ENCODE results near the gene TAF15. TPM values are rescaled to one million over a fixed set of nuclear protein-coding genes. Genes with fewer than 3 reads are reported as not detected.

The TAF15 gene
- total and polyA plus RNA-seq, 2 of the 13 experiments (the other 11 are each of a cell fraction or from before 2014, with no cell fraction given): 25.2 to 26.5 TPM

DNA sequence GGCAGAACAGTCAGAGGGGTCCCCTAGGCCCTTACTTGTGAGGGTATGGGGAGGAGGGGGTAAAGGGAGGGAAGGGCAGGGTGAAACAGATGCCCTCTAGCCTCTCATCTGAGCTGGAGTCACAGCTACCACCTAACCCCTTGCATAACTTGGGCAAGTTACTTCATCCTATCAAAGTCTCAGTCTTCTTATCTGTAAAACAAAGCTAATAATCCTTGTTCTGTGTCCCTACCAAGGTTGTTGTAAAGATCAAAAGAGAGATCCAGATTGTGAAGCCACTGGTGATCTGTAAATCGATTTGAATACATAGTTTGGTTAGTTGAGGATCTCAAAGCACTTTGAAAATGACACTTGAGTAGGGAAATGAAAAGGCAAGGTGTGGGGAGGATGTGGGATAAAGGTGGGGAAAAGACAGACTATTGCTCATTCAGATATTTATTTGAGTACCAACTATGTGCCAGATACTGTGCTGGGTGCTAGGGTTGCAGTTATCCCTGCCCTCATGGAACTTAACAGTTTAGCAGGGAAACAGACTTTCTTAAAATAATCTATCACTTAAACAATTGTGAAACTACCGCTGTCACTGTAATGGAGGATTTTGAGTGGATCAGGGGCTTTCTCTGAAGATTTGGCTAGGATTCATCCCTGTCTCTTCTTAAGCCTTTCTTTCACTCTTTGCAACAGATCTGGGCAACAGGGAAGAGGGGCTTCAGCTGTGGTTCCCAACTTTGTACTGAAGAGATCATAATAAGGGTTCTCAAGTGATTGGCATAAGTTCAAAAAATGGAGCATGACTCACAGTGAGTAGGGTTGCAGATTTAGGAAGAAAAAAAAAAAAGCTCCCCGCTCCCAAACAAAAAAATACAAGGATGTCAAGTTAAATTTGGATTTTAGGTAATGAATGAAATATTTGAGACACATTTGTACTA is 56.4 kb downstream of the TAF15 start:
- ChIA-PET CTCF (ENCODE audit: low intra/inter-chr PET ratio, low total read pairs) (no interaction called here), POLR2A (no interaction called here)
- intact Hi-C loops (cut with micrococcal nuclease; ENCODE audit: unreplicated experiment) (no loop called here), in situ Hi-C loops (cut with HindIII; ENCODE audit: extremely low pct_ligation_motif_present, low pct_unique_long_range_greater_than_20kb) (no loop called here)
- Histone ChIP-seq H4K20me1 (ENCODE audit: insufficient read depth, low read length) (no peaks in the 10 kb centered on the region), H3K79me2 (ENCODE audit: insufficient read depth, low read length) (no peaks in the 10 kb centered on the region), H3K4me3 (replicated peaks in 1 of 3; ENCODE audit: insufficient read depth in 1 of 3, low read depth in 2 of 3, low read length in 3 of 3) (no peak overlapping the region), H3K9me3 (ENCODE audit: low read length) (no peaks in the 10 kb centered on the region), H3K27ac (ENCODE audit: extremely low read length, insufficient read depth, low read length) (peak overlapping the region; percentile 45), H3K27me3 (ENCODE audit: control insufficient read depth in 1 of 2, insufficient read depth in 2 of 2, low read length in 2 of 2) (no peaks in the 10 kb centered on the region), H3K4me1 (ENCODE audit: insufficient read depth, low read length) (peaks cover 21% of the 10 kb centered on the region), H2AFZ (ENCODE audit: low read length) (no peak overlapping the region), H3K9ac (ENCODE audit: insufficient read depth, low read depth, low read length) (no peak overlapping the region), H3K4me2 (ENCODE audit: low read depth, low read length) (no peak overlapping the region; the same call in 1 of the 2 replicates), H3K36me3 (replicated peaks in 1 of 2; ENCODE audit: control insufficient read depth in 1 of 2, insufficient read depth in 2 of 2, low read length in 2 of 2) (no peaks in the 10 kb centered on the region)
- ATAC-seq (peak; percentile 57), DNase-seq (ENCODE audit: low spot score) (peak; percentile 27), FAIRE-seq (no peak)
- no TSS peak for BruUV-seq (replicated peaks)
- 57% methylated on average over 3 of the region's 3 CpGs for WGBS (ENCODE audit: low lambda C conversion rate)
- TF ChIP-seq, protein P1, sequence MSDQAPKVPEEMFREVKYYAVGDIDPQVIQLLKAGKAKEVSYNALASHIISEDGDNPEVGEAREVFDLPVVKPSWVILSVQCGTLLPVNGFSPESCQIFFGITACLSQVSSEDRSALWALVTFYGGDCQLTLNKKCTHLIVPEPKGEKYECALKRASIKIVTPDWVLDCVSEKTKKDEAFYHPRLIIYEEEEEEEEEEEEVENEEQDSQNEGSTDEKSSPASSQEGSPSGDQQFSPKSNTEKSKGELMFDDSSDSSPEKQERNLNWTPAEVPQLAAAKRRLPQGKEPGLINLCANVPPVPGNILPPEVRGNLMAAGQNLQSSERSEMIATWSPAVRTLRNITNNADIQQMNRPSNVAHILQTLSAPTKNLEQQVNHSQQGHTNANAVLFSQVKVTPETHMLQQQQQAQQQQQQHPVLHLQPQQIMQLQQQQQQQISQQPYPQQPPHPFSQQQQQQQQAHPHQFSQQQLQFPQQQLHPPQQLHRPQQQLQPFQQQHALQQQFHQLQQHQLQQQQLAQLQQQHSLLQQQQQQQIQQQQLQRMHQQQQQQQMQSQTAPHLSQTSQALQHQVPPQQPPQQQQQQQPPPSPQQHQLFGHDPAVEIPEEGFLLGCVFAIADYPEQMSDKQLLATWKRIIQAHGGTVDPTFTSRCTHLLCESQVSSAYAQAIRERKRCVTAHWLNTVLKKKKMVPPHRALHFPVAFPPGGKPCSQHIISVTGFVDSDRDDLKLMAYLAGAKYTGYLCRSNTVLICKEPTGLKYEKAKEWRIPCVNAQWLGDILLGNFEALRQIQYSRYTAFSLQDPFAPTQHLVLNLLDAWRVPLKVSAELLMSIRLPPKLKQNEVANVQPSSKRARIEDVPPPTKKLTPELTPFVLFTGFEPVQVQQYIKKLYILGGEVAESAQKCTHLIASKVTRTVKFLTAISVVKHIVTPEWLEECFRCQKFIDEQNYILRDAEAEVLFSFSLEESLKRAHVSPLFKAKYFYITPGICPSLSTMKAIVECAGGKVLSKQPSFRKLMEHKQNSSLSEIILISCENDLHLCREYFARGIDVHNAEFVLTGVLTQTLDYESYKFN (CRISPR knock-in tag; conservative IDR thresholded peaks at IDR 0.05): peak; percentile 46; the same call in 1 of the 2 replicates
- TF ChIP-seq RNF2 (conservative IDR thresholded peaks at IDR 0.05; ENCODE audit: low read depth): no peak
- TF ChIP-seq, protein P2, sequence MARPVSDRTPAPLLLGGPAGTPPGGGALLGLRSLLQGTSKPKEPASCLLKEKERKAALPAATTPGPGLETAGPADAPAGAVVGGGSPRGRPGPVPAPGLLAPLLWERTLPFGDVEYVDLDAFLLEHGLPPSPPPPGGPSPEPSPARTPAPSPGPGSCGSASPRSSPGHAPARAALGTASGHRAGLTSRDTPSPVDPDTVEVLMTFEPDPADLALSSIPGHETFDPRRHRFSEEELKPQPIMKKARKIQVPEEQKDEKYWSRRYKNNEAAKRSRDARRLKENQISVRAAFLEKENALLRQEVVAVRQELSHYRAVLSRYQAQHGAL (CRISPR knock-in tag; IDR thresholded peaks at IDR 0.05; ENCODE audit: not compliant biosample characterization): no peak
- no peak for TF ChIP-seq RARG (CRISPR knock-in tag; IDR thresholded peaks at IDR 0.05; ENCODE audit: low read depth)
- TF ChIP-seq HNF4G (IDR thresholded peaks at IDR 0.05; ENCODE audit: borderline replicate concordance, low read depth, low read length): 0 out of 2 replicates have a peak, but pooled peaks have one; percentile 8
- TF ChIP-seq HNF4G (CRISPR knock-in tag; IDR thresholded peaks at IDR 0.05; ENCODE audit: borderline replicate concordance, low read depth): no peak
- TF ChIP-seq ZNF570 (CRISPR knock-in tag; IDR thresholded peaks at IDR 0.05; ENCODE audit: borderline replicate concordance): no peak
- TF ChIP-seq BRD4 (CRISPR knock-in tag; IDR thresholded peaks at IDR 0.05): no peak
- no peak for TF ChIP-seq STAT5B (CRISPR knock-in tag; IDR thresholded peaks at IDR 0.05)
- TF ChIP-seq NR2F6 (IDR thresholded peaks at IDR 0.05): peak; percentile 36; the same call in 1 of the 2 replicates
- no peak for TF ChIP-seq NR2F6 (CRISPR knock-in tag; IDR thresholded peaks at IDR 0.05)
- TF ChIP-seq GZF1 (CRISPR knock-in tag; IDR thresholded peaks at IDR 0.05): no peak
- TF ChIP-seq, protein P3, sequence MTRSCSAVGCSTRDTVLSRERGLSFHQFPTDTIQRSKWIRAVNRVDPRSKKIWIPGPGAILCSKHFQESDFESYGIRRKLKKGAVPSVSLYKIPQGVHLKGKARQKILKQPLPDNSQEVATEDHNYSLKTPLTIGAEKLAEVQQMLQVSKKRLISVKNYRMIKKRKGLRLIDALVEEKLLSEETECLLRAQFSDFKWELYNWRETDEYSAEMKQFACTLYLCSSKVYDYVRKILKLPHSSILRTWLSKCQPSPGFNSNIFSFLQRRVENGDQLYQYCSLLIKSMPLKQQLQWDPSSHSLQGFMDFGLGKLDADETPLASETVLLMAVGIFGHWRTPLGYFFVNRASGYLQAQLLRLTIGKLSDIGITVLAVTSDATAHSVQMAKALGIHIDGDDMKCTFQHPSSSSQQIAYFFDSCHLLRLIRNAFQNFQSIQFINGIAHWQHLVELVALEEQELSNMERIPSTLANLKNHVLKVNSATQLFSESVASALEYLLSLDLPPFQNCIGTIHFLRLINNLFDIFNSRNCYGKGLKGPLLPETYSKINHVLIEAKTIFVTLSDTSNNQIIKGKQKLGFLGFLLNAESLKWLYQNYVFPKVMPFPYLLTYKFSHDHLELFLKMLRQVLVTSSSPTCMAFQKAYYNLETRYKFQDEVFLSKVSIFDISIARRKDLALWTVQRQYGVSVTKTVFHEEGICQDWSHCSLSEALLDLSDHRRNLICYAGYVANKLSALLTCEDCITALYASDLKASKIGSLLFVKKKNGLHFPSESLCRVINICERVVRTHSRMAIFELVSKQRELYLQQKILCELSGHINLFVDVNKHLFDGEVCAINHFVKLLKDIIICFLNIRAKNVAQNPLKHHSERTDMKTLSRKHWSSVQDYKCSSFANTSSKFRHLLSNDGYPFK (CRISPR knock-in tag; IDR thresholded peaks at IDR 0.05; ENCODE audit: borderline replicate concordance): no peak
- peak; percentile 64; the same call in 1 of the 2 replicates for TF ChIP-seq HHEX (CRISPR knock-in tag; IDR thresholded peaks at IDR 0.05)
- no peak for TF ChIP-seq SETDB1 (CRISPR knock-in tag; IDR thresholded peaks at IDR 0.05; ENCODE audit: borderline replicate concordance)
- no peak for TF ChIP-seq ZNF549 (CRISPR knock-in tag; IDR thresholded peaks at IDR 0.05)

All from HepG2 (cell line).